ENCODE results near the gene RRP8.

Gene RRP8

DNA sequence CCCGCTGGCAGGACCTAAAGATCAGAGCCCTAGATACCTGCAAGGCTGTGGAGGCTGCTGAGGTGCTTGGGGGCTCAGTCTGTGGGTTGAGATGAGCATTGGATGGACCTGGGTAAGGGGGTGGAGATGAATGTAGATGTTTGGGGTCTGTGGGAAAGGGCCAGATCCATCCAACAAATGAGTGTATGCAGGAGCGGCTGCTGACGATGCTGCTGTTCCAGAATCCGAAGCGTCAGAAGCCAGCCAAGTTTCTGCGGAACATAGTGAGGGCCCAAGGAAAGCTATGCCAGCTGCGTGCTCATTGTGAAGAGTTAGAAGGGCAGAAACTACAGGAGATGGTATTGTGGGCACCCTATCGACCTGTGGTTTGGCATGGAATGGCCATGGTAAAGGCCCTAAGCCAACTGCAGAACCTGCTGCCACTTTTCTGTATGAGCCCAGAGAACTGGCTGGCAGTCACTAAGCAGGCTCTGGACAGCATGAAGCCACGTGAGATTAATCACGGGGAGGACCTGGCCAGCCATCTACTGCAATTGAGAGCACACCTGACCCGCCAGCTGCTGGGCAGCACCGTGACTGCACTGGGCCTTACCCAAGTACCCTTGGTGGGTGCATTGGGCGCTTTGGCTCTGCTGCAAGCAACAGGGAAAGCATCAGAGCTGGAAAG, 36.6 kb downstream of the RRP8 start:
- DNase-seq = no peak

GRCh38 chr11:6565988-6566703, 37.3 kb downstream of the RRP8 start:
- no peak for DNase-seq

GRCh38 chr11:6565325-6565724, 38.1 kb downstream of the RRP8 start:
- DNase-seq = no peak

DNA sequence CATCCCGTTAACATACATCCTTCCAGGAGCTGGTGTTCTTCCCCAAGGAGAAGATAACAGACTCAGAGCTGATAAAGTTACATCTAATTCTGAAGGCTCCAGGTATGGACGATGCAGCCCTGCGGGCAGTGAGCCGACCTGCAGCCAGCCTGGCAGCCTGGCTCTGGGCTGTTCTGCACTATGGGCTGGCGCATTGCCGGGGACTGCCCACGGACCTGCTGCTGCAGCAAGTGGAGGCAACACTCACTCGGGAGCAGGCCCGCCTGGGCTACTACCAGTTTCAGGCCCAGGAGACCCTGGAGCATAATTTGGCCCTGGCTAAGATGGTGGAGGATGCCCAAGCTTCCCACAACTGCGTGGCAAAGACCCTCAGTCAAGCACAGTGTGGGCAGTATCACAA, 39.7 kb downstream of the RRP8 start:
- DNase-seq = no peak

DNA sequence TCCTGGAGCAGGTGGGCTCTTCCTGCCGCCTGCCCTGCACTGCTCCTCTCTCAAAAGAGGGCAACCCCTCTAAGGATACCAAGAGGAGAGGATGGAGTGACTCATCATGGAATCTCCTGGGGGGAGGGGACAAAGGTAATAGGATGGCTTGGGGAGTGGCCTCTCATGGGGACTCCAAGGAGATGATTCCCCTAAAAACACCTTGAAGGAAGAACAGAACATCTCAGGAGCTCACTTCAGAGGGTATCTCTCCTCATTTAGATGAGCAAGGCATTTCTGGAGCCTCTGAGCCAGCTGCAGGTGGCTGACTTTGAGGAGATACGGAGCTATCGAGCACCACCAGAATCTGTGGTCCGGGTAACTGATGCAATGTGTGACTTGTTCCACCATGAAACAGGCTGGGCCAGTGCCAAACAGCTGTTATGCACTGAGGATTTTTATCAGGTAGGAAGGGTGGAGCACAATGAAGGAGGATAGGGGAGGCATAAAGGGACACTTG, 40.2 kb downstream of the RRP8 start:
- DNase-seq = no peak

DNA sequence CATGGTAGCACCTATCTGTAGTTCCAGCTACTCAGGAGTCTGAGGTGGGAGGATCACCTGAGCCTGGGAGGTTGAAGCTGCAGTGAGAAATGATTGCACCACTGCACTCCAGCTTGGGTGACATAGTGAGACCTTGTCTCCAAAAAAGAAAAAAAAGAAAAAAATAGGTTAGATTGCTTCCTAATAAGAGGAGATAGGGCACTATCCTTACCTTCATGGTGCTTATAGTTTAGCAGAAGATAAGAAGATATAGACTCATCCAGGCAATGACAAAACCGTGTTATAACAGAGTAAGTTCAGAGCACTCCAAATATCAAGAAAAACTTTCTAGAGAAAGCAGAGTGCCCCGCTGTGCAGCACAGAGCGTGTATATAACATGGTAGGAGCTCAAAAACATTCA, 42.1 kb downstream of the RRP8 start:
- DNase-seq = no peak

DNA sequence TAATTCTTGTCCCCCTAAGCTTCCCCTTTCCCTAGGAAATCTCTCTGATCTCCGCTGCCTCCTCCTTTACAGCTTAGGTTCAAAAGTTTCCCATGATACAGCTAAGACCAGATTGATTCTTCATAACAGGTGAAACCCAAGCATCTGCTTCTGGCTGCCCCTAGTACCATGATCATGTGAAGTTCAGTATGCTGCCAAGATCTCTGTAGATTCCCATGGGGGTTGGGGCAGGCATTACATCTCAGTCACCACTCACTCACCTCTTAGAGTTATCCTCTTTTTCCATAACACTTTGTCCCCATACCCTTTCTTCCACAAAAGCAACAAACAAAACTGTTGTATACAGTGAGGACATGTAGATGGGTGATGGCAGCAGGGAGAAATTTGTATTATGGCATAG, 44.0 kb downstream of the RRP8 start:
- DNase-seq = no peak

DNA sequence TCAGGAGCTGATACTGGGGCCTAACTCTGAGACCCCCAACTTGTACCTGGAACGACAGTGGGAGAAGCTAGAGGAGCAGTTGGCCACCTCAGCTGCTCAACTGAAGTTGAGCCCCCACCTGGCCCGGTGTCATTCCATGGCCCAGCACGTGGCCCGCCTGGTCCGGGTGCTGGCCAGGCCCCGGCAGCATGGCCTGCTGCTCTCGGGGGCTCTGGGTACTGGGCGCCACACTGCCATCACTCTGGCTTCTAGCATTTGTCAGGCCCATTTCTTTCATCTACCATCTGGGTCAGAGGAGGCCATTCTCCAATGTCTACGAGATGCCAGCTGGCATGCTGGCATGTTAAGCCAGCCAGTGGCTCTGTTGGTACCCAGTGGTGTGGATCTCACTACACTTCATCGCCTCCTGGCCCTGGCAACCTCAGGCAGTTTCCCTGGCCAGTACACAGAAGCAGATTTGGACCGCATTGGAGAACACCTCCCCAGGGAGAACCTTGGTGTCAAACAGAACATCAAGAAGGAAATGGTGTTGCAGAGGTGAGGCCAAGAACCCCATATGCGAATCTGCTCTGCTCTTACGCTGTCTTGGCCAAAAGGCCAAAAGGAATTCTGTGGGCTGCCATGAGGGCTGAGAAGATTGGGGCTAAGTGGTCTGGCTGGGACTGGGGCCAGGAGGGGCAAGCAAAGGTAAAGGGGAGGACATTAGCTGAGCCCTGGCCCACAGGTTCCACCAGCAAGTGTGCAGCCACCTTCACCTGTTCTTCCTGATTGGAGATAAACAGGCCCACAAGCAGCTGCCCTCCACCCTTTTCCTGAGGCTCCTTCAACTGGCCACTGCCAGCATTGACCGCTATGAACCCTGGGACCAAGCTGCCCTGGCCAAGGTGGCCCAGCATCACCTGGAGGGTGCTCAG, 45.4 kb downstream of the RRP8 start:
- no peak for DNase-seq

- no peak for DNase-seq
Measured at GRCh38 chr11:6557063-6557462, 46.4 kb downstream of the RRP8 start.

DNA sequence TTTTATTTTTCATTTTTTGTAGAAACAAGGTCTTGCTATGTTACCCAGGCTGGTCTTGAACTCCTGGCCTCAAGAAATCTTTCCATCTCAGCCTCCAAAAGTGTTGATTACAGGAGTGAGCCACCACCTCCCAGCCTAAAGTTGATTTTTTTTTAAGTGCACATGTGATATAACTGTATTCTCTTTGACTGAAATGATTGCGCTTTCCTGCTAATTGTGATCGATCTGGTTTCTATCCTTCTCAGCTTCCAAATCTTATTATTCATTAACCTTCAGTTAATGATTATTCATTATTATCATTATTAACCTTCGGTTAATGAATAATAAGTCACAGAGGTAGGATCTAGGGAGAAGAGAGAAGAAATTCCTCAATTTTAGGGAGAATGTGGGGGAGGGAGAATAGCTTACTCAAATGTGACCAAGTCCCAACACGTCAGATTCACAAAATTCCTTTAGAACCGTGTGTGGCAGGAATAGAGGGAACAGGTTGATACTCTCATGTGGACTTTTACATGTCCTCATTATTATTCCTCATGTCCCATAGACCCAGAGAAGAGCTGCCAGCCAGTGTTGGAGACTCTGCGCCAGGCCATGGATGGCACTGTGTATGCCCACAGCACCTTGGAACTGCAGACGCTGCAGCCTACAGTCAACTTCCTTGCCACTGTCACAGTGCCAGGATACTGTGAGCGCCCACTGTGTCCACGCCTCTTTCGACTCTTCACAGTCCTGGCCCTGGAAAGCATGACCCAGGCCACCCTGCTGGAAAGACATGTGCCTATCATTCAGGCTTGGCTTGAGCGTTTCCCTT, 47.1 kb downstream of the RRP8 start:
- DNase-seq = no peak

DNA sequence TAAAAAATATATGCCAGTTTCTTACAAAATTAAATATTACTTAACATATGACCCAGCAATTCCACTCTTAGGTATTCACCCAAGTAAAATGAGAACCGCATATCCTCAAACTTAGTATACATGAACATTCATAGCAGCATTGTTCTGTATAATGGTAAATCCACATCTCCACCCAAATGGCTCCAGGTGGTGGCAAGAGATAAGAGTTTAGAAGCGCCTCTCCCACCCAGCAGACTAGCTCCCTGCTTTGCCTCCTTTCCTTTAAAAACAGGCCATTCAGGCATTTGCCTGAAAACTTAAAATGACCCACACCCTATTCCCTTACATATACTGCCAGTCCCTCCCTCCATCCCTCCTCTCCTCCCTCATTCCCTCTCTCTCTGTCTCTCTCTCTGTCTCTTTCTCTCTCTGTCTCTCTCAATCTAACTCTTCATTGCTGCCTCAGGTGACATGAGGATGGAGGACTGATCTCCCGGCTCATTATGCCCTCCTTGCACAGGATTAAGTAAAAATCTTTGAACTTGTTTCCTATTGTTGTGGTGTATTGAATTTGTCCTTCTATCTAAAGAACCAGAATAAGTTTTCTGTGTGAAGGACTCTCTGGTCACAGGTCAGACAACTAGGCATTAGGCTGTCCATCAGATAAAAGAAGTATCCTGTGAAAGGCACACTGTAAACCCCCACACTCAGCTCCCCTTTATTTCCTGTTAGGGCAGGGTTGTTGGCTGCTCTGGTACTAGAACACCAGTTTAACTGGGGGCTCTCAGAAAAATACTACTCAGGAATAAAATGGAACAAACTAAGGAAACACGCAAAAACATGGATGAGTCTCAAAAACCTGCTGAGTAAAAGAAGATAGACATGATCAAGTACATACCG, 48.3 kb downstream of the RRP8 start:
- DNase-seq = no peak

GRCh38 chr11:6553634-6554033, 49.8 kb downstream of the RRP8 start:
- no peak for DNase-seq

GRCh38 chr11:6548641-6549040, 54.8 kb downstream of the RRP8 start:
- DNase-seq = no peak

DNA sequence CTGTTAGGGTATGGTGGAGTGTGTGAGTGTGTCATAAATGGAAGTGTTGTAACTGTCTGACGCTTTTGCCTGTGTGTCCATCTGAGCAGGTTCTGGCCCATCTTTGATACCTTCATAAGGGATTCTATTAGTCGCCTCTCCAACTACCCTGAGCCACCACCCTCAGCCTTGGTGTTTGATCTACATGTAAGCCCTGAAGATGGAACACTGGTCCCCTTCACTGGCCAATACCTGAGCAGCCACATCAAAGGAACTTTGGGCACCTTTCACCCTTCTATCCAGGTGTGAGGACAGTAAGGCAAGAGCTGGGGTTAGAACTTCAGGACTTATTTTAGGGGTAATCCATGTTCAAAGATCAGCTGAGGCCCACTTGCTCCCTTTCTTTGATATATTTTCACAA, 55.3 kb downstream of the RRP8 start:
- no peak for DNase-seq

- no peak for DNase-seq
Measured at GRCh38 chr11:6547177-6547576, 56.2 kb downstream of the RRP8 start.

GRCh38 chr11:6546735-6547134, 56.7 kb downstream of the RRP8 start:
- DNase-seq = no peak

DNA sequence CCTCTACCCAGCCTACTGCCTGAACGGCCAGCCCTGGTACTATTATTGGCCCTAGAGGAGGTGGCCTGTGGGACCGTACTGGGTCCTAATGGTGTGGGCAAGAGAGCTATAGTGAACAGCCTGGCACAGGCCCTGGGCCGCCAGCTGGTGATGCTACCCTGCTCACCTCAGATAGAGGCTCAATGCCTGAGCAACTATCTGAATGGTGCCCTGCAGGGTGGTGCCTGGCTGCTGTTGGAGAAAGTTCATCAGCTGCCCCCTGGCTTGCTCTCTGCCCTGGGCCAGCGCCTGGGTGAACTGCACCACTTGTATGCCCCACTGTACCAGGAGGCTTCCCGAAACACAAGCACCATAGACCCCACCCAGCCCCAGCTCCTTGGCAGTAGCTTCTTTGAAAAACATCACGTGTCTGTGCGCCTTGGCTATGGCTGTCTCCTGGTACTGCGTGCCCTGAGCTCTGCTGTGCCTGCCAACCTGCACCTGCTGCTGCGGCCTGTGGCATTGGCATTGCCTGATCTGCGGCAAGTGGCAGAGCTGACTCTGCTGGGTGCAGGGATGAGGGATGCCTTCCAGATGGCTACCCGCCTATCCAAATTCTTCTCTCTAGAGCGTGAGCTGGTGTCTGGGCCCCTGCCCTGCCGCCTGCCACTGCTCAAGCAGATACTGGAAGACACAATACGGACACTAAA, 57.4 kb downstream of the RRP8 start:
- no peak for DNase-seq
